Stimulated activated CD8-positive, alpha-beta memory T cell treated with anti-CD3 and anti-CD28 coated beads, Interleukin-7, amount 100 ng/mL, for 48 hours (primary cell): ENCODE measurements around the gene TMUB2.

Experiments used
- DNase-seq, 2 donors: peaks; one replicate each; pipeline ENCODE4 v3.0.0-alpha.2; 2020; ENCODE audit warnings: low read depth in 1 of 2; ENCODE audit errors: extremely low read depth in 1 of 2

Gene TMUB2

DNA sequence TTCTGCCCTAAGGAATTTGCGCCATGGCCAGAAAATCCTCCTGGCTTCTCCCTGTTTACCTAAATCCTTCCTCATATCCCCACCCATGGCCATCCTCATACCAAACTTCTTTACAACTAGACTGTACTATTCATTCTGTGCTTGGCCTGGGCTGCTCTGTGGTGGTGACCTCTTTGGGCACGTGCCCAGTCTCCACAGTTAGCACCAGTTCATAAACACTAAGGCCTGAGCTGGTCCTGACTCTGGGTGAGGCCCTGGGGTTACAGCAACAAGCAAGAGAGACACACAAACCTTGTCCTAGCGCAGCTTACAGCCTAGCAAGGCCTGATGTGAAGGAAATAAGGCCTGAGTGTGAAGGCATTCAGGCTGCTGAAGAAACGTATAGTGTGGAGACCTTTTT is 16.0 kb downstream of the TMUB2 start:
- no peak for DNase-seq

DNA sequence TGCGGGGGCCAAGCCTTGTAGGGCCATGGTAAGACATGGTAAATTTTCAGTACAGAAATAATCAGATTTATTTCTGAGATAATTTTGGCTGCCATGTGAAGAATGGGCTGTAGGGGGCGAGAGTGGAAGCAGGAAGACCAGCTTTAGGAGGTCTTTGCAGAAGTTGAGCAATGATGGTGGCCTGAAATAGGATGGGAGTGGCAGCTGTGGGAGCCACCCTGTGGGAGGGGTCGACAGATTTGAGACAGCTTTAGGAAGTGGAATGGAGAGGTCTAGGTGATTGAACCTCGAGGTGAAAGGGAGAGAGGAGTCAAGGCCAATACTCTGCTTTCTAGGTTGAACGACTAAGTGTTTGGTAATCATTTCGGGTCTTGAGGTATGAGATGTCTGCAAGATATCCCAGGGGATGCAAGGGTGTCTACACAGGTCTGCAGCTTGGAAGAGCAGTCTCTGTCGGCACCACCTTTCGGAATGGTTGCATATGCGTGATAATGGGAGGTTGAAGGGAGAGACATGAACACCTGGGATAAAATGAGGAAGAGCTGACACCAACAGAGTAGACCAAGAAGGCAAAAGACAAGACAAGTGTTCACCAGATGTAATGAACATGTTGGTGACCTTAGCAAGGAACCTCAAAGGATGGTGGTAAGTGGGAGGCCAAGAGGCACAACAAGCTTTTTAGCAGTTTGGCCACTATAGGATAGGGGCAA is 17.1 kb downstream of the TMUB2 start:
- DNase-seq, result no peak

DNA sequence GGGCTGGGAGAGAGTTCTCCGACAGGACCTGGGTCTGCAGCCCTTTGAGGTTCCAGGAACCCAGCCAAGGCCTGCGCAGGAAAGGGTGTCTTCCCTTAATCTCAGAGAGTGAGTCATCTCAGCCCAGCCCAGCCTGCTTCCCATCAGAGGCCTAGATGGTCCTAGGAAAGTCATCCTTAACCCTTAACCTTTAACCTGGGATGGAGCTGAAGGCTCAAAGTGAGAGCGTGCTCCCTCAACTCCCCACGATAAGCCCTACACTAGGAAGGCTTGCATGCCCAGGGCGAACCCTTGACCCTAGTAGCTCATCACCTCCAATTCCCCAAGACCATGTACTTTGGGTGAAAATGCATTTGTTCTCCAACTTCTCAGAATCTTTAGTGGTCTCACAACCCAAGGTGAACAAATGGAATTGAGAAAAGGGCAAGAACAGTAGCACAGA is 17.7 kb downstream of the TMUB2 start:
- no peak for DNase-seq

DNA sequence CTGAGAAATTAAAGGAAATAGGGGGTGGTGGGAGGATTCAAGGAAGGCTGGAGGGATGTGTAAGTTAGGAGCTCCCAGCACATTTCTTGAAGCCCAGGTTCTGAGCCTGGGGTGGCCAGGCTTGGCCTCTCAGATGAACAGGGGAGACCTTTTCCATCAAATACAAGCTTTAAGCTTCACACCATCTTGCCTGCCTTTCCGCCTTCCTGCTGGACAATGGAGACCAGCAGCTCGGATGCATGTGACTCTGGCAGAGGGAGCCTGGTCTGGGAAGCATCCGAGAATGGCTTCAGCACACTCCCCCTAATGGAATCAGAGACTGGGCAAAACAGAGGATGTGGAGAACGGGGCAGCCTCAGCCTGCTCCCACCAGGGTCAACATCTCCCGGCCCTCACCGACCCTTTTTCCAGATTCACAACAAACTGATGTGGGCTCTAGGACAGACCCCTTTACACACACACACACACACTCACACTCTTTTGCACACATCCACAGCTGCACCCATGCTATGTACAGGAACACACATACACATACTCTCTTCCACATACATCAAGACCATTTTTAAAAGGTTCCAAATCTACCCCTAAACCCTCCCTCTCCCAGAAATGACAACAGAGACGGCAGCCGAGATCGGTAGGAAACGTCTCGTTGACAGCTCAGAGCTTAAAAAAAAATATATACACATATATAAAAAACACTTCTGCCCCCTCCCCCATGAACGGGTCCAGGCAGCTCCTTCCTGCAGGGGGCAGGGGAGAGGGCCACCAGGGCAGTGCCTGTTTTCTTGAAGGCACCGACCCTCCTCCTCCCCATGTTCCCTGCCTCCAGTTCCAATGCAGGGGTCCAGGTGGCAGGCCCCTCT is 19.4 kb downstream of the TMUB2 start:
- DNase-seq, result no peak

DNA sequence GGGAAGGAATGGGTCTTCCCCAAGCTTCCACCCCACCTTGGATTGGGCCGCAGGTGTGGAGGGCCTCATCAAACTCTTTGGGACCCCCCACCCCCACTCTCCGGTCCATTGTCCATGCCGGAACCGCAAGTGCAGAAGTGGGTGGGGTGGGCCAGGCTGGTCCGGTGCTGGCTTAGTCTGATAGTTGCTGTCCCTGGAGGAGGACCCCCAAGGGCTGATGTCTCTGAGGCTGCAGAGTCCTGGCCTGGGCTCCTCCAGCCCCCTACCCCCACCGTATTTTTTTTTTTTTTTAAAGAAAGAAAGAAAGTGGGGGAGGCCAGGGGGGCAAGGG is 20.0 kb downstream of the TMUB2 start:
- no peak for DNase-seq

DNA sequence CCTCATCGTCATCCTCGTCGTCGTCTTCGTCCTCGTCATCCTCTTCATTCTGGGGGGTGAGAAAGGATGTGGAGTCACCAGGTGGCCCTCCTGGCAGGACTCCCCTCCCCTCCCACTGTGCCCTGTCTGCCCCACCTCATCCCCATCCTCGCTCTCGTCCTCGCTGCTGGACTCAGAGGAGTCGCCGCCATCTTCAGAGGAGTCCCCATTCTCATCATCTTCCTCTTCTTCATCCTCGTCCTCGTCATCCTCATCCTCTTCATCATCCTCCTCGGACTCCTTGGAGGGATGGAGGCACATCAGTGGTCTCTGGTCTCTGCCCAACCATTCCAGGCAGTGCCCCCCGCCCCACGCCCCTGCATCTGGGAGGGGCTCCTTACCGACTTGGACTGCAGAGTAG is 20.5 kb downstream of the TMUB2 start:
- DNase-seq, result no peak

DNA sequence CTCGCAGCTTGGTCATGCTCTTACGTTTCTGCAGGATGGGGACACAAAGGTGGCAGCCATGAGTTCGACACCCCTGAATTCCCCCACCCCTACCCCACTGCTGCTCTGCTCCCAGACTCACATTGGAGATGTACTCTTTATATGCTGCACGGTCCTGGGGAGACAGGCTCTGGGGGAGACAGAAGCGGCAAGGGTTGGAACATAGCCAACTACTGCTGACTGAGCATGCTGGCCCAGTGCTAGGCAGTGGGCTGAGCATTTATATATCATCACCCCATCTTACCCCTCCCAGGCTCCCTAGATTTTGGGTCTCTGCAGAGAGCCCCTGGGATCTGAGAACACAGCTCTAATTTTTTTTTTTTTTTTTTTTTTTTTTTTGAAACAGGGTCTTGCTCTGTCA is 21.0 kb downstream of the TMUB2 start:
- DNase-seq, result no peak

DNA sequence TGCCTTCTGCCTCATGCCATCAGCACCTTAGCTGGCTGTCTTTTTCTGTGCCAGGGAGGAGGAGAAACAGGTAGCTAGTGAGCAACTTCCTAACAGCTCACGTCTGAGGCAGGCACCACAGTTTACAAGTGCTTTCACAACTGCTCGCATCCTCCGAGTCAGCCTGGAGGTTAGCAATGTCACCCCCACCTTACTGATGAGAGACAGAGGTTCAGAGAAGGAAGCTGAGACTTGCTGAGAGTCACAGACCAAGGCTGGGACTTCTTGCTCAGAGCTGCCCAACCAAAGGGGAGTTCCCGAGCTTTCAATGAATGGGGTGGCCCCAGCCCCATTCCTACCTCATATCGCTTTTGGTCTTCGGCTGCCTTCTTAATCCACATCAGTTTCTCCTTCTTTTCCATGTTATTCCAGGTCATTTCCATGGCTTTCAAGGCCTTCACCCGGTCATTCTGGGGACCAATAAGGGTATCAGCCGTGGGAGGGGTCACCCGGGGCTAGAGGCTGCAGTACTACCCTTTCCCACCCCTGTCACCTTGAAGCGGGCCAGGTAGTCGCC is 23.1 kb downstream of the TMUB2 start:
- DNase-seq, result no peak

DNA sequence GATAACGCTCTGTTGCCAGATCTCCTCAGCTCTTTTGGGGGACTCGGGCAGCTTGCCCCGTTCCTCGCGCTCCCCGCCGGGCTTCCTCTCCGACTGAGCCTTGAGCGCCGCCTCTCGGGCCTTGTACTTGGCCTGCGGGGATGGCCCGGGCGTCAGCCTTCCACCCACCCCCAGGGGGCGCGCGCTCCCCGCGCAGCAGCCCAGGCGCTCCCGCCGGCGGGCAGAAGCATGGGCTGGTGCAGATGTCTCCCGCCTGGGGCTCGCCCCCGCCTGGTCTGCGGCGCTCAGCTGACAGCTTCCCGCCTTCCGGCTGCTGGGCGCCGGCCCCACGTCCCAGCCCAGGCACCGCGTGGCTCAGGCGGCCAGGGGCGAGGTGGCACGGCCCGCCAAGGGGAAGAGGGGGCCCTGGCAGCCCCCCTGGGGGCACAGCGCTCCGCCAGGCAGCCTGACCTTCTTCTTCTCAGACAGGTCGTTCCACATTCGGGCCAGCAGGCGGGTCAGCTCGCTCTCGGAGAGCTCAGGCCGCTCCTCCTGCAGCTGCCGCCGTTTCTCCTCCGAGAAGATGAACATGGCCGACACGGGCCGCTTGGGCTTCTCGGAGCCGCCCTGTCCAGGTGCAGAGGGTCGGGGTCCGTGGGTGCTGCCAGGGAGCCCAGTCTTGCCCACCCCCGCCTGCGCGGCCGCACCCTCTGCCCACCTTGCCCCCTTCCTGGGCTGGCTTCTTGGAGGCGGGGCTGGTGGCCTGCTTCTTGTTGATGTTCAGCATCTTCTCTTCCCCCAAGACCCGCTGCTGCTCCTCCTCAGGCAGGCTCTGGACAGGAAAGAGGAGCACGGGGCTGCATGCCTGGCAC is 23.8 kb downstream of the TMUB2 start:
- peak; percentile 80 to 86 for DNase-seq

DNA sequence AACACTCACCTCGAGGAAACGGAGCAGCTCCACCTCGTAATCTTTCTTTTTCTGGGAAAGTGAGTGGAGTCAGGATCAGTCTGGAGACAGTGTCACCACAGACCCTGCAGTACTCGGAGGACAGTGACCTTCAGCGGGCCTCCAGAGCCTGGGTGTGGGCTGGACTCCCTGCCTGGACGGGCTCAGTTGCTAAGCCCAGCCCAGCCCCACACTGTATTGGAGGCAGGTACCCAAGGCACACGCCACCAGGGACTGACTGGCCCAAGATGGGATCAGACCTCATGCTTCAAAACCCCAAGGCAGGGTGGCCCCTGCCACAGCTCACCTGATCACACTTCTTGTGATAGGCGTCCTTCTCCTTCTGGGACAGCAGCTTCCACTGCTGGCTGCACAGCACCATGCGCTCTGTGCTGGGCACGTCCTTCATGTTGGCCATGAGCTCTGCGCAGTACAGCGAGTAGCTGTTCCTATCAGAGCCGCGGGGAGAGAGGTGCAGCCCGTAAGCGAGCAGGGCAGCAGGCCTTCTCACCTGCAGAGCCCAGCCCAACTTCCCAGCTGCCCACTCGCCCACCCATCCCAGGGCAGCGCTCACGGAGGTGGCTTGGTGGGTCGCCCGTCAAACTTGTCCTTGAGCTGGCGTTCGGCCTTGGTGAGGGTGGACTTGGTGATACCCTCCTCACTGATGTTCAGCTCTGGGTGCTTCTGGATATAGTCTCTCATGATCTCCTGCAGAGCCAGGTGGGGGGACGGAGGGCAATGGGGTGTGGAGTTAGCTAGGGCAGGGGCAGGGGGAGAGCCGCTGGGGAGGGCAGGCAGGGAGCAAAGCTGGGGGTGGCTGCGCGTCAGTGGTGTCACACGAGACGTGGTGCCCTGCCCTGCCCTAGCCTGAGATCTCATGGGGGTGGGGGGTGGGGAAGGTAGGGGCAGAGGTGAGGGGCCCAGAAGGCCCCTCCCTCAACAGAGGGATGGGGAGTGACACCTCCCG is 24.8 kb downstream of the TMUB2 start:
- DNase-seq, result no peak

DNA sequence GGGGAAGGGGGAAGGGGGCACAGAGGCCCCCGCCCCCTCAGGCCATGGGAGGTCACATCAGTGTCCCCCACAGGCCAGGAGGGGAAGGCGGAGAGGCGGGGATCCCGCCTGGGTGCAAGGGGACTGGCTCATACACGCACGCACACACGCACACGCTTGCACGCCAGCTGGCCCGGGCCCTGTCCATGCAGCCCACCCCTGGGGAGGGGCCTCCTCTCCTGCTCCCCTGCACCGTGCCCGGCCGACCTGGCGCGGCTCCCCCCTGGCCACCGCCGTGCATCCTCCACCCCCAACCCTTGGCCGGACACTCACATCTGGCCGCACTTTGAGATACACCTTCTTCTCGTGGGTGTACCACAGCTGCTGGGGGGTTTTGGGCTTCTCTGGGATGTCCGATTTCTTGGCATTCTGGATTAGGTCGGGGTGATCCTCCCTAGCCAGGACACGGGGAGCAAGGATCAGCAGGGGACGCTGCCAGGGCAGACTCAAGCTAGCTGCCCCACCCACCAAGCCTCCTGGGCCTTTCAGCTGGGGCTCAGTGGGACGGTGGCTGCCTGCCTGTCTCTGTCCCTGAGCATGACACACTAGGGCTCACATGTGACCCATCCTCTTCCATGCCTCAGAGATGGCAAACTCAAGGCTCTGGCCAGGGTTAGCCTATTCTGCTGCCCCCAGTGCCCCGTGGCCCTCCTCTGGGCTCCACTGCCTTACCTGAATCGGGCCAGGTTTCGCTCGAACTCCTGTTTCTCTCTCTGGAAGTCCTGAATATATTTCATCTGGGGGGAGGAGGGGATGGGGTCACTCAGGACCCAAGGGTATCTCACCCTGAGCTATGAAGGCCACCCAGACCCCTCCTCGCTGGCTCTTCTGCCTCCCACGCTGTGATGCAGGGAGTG is 26.0 kb downstream of the TMUB2 start:
- no peak for DNase-seq

DNA sequence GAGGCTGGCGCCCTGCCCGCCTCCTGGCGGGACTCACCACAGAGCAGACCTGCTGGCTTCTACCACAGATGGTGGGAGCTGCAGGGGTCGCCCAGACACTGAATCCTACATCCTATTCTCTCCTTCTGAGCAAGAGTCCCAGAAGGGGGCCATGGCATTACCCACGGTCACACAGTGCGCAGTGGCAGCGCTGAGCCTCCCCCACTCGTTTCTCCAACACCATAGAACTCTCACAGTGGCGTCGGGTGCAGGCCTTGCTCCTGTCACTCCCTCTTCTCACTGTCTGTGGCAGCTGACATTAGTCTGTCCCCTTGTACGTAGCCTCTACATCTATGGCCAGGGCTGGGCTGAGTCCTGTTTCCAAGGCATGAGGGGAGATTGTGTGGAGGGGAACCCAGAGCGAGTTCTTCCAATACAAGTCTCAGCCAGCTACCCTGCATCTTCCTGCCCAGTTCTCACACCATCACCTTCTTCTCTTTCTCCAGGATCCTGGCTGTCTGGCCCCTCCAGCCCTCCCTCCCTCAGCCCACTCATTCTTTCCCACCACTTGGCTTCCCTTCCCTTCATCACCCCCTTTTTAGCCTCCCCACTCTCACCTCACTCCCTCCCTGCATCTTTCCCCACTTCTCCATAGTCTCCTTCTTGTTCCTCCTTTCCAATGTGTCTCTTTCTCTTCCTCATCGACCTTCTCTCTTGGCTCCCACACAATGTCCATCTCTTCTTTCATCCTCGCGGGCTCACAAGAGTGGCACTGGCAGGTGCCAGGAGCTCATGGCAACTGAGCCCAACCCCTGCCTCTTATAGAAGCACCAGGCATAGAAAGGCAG is 26.8 kb downstream of the TMUB2 start:
- no peak for DNase-seq

DNA sequence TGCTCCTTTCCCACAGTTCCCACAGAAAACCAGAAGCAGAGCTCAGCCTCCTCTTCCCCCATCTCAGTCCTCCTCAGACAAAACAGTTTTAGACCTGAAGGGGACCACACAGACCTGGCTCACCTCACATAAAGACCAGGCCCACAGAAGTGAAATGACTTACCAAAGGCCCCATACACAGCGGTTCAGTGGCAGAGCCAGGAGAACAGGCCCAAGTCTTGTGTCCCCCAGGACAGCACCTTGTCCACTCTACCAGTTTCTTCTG is 27.4 kb downstream of the TMUB2 start:
- no peak for DNase-seq

DNA sequence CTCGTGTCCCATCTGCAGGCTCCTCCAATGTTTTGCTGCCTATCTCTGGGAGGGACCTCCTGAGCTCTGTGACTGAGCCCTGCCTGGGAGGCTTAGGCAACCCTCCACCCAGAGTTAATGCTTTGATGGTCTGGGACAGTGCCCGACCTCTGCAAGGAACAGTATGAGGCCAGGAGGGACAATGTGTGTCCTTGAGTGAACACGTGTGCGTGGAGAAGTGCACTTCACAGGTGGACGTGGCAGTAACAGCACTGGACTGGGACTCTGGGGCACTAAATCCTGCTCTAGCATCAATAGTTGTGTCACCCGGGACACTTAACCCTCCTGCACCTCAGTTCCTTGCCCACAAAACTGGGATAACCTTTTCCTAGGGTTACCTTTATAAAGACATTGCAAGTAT is 28.1 kb downstream of the TMUB2 start:
- no peak for DNase-seq

DNA sequence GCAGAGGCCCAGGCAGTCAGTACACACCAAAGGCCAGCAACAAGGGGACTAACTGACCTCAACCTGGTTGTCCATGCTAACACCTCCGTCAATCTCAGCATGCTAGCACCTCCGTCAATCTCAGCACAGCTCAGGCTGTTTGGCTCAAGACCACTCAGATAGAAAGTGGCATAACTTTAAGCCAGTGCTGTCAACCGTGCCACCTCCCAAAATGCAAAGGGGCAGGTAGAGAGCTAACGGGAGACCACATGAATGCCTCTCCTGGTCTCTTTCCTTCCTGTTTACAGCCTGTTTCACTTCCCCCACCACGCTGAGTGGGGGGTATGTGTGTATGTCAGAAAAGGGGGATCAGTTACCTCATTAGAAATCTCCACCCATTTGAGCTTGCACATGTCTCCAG is 29.4 kb downstream of the TMUB2 start:
- no peak for DNase-seq

DNA sequence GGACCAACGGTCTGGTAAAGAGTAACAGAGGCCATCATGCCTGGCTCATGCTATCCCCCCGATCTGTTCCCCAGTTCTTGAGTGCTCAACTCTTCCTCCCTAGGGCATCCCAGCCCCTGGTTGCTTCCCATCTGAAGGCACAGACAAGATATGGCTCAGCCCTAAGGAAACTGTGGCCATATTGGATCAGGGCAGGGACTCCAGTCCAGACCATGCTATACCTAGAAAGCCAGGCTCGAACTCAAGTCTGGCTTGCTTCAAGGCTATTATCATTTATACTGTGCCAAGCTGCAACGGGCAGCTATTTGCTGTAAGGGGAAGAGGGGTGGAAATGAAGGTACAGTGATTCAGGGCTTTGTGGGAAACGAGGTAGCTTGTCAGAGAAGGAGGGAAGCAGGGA is 29.9 kb downstream of the TMUB2 start:
- DNase-seq, result no peak

DNA sequence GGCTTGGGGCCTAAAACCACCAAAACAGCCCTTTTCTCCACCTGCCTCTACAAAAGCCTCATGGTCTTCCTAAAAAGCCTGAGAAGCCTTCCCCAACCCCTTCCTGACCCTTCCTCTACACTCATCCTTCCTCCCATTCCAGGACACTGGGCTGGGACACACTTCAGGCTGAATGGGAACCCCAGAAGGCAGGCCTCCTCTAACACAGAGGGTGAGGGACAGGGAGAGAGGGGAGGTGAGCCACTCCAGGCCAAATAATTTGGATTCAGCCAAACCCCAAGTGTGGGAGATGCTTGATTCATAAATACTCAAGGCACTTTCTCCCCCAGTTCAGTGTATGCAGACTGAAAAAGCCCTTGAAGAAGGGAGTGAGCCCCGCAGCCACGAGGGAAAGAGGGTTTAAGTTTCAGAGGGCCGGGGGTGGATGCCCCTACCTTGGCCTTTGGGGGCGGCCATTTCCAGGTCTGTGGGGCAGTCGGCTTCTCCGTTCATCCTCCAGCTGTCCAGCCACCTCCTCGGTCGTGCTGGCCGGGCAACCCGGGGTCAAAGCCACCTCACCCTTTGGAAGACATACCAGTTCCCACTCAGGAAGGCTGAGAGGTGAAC is 31.1 kb downstream of the TMUB2 start:
- DNase-seq, result no peak
